GM12878 (cell line): Measurements from ENCODE around the gene NMT1.

ENCODE experiments used
- CTCF ChIP-seq, 3 experiments: IDR thresholded peaks in 2 of 3; conservative IDR thresholded peaks in 1 of 3; 2 replicates each; pipeline ENCODE4 v1.5.1; 2011; ENCODE audit warnings: low read depth in 3 of 3, low read length in 3 of 3, mild to moderate bottlenecking in 3 of 3, control low read depth in 2 of 3, moderate library complexity in 2 of 3, inconsistent platforms in 1 of 3, mixed read lengths in 1 of 3; ENCODE audit not compliant: control insufficient read depth in 2 of 3, insufficient read depth in 1 of 3; ENCODE audit errors: extremely low read depth in 1 of 3
- EZH2 ChIP-seq: IDR thresholded peaks from 2 replicates; pipeline ENCODE4 v1.6.1; 2012; ENCODE audit warnings: low read depth, mild to moderate bottlenecking, control low read depth, inconsistent platforms, low read length, borderline replicate concordance; ENCODE audit not compliant: control insufficient read depth
- FOXM1 ChIP-seq: IDR thresholded peaks from 2 replicates; pipeline ENCODE4 v1.6.1; 2012; ENCODE audit warnings: low read depth, mild to moderate bottlenecking, inconsistent platforms, low read length, moderate library complexity
- NFYB ChIP-seq: IDR thresholded peaks from 2 replicates; pipeline ENCODE4 v1.6.1; 2011; ENCODE audit warnings: low read depth, mild to moderate bottlenecking, low read length, improper control_type of control experiment, moderate library complexity; ENCODE audit not compliant: insufficient read depth
- POLR2AphosphoS5 ChIP-seq: IDR thresholded peaks from 2 replicates; pipeline ENCODE4 v1.6.1; 2011; ENCODE audit warnings: mild to moderate bottlenecking, low read length, inconsistent platforms
- RAD21 ChIP-seq: IDR thresholded peaks from 2 replicates; pipeline ENCODE4 v1.6.1; 2011; ENCODE audit warnings: mild to moderate bottlenecking, low read depth, low read length, moderate library complexity; ENCODE audit not compliant: insufficient read depth
- REST ChIP-seq: IDR thresholded peaks from 2 replicates; pipeline ENCODE4 v1.6.1; 2012; ENCODE audit warnings: mild to moderate bottlenecking, low read depth, low read length
- TAF1 ChIP-seq: IDR thresholded peaks from 2 replicates; pipeline ENCODE4 v1.6.1; 2011; ENCODE audit warnings: mild to moderate bottlenecking, low read depth, low read length, borderline replicate concordance
- YY1 ChIP-seq: IDR thresholded peaks from 2 replicates; pipeline ENCODE4 v1.6.1; 2011; ENCODE audit warnings: low read depth, mild to moderate bottlenecking, low read length
- ZBTB33 ChIP-seq: fragments of 450-650 bp; IDR thresholded peaks from 2 replicates; pipeline ENCODE4 v1.6.1; 2017; ENCODE audit warnings: mild to moderate bottlenecking

- no peak for TF ChIP-seq EZH2
- TF ChIP-seq ZBTB33: no peak
- no peak for TF ChIP-seq POLR2AphosphoS5
- TF ChIP-seq REST: no peak
- TF ChIP-seq YY1: no peak
- TF ChIP-seq TAF1: no peak
- TF ChIP-seq NFYB: no peak
- no peak for TF ChIP-seq CTCF (IDR thresholded peaks at IDR 0.05 in 2 of 3, conservative IDR thresholded peaks at IDR 0.05 in 1 of 3; ENCODE audit: control insufficient read depth in 2 of 3, extremely low read depth in 1 of 3, insufficient read depth in 1 of 3, low read depth in 3 of 3, low read length in 3 of 3)
- no peak for TF ChIP-seq RAD21
- TF ChIP-seq FOXM1: no peak
Observed at GRCh38 chr17:45081047-45081703, 20.1 kb downstream of the NMT1 start.
